NB4 (cell line): ENCODE measurements around the gene SLCO4A1.

Source experiments
- CTCF ChIP-seq: IDR thresholded peaks from one replicate; pipeline ENCODE4 v1.5.1; 2012; ENCODE audit warnings: low read depth, low read length
- MAX ChIP-seq: IDR thresholded peaks from 2 replicates; pipeline ENCODE4 v1.6.1; 2011; ENCODE audit warnings: low read depth, low read length

- no peak for TF ChIP-seq CTCF
- TF ChIP-seq MAX = no peak
These were observed 62.1 kb downstream of the SLCO4A1 start for GRCh38 chr20:62704341-62704948.
